HG02642 (cell line): ENCODE measurements around the gene TAOK3.
"Not testable (repeated sequence)": the region's sequence is repeated elsewhere in the genome, so short reads cannot be mapped to it uniquely, and the experiment has no call there.

Source experiments
- ATAC-seq: cut with Tn5 transposase; IDR thresholded peaks from one replicate; pipeline ENCODE4 v1.9.1; 2021; ENCODE audit warnings: mild to moderate bottlenecking; ENCODE audit not compliant: unreplicated experiment, poor library complexity

Gene TAOK3

DNA sequence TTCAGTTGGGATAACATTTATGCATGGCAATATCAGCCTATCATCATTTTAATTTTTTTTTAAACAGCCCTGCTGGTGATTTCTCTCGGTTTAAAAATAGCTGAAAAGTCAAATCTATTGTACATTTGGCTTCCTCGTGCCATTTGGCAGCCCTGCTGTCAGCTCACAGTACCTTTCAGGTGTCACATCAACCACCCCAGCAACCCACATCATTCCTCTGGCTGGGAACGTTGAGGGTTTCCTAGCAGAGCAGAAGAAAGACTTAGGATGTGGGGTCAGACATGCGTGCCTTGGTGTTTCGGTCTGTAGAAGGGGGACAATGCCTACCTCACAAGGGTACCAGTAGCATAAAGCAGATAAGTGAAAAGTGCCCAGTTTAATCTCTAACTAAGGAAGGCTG is 221.0 kb downstream of the TAOK3 start:
- ATAC-seq: no peak

DNA sequence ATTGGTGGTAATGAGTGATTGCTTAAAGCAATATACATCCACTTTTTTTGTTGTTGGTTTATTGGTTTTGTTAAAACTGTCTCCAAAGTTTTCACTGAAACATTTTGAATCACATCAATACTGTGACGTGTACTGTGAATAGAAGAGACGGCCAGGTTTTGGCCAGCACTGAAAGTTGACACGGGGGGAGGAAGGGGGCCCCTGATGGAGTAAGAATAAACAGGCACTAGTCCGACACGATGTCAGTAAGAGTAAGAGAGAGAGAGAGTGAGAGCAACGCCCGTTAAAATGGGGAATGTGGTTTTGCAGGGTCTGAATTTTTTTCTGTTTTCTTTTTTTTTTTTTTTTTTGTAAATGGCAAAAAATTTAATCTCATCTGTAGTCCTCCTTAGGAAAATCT is 222.1 kb downstream of the TAOK3 start:
- no peak for ATAC-seq

DNA sequence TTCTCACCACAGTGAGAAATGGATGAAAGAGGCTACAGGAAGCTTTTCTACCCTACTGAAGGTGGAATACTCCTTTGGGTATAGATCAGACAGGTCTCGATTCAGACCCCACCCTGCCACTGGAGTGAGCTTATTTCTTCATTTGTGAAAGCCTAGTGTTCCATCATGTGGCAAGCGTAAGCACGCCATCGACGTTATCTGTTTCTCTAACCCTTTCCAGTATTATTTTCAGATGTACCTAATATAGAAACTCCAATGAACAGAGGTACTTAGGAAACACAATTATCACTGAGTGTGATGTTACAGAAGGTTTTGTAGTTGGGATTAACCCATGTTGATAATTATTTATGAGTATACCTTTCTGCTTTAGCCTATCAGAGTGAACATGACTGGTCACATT is 224.4 kb downstream of the TAOK3 start:
- ATAC-seq: no peak

DNA sequence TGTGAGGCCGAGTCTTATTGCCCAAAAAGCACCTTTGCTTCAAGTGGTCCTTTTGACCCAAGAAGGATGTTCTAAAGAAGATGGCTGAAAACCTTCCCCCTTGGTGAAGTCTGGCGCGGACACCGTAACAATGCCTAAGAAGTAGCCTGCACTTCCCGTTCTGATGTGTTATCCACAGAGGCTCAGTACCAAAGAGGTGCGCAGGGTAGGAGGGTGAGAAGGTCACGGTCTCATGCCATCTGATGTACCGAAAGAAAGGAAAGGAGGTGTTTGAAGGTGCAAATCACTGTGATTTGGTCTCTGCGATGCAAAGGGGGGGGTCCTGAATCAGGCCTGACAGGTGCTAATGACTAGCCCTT is 226.9 kb downstream of the TAOK3 start:
- ATAC-seq: no peak

DNA sequence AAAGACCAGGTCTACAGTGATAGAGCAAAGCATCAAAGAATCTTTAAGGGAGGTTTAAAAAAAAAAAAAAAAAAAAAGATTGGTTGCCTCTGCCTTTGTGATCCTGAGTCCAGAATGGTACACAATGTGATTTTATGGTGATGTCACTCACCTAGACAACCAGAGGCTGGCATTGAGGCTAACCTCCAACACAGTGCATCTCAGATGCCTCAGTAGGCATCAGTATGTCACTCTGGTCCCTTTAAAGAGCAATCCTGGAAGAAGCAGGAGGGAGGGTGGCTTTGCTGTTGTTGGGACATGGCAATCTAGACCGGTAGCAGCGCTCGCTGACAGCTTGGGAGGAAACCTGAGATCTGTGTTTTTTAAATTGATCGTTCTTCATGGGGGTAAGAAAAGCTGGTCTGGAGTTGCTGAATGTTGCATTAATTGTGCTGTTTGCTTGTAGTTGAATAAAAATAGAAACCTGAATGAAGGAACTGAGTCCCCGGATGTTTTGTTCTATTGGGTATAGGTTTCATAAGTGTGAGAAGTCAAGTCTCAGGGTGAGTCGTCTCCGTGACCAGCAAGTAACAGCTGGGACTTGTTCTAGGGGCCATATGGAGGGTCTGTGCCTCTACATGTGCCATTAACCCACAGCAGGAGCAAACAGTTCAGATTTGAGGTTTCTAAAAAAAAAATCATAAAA is 227.5 kb downstream of the TAOK3 start:
- peak; percentile 55 for ATAC-seq

DNA sequence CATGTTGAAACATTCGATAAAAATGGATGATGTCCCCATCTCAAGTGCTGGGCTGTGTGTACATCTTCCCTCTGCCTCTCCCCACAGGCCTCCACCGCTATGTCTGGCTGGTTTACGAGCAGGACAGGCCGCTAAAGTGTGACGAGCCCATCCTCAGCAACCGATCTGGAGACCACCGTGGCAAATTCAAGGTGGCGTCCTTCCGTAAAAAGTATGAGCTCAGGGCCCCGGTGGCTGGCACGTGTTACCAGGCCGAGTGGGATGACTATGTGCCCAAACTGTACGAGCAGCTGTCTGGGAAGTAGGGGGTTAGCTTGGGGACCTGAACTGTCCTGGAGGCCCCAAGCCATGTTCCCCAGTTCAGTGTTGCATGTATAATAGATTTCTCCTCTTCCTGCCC is 228.2 kb downstream of the TAOK3 start:
- no peak for ATAC-seq

DNA sequence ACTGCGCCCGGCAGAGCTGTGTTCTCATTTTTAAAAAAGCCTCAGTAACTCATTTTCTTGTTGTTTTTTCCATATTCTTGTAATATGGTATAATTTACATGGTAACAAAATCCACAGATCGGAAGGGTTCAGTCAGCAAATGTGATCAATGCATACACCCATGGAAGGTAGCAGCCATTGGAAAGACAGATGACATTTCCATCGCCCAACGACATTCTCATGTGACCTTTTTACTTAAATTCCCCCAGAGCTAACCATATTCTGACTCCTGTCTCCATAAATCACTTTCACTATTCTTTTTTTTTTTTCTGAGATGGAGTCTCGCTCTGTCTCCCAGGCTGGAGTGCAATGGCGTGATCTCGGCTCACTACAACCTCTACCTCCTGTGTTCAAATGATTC is 231.9 kb downstream of the TAOK3 start:
- no peak for ATAC-seq

DNA sequence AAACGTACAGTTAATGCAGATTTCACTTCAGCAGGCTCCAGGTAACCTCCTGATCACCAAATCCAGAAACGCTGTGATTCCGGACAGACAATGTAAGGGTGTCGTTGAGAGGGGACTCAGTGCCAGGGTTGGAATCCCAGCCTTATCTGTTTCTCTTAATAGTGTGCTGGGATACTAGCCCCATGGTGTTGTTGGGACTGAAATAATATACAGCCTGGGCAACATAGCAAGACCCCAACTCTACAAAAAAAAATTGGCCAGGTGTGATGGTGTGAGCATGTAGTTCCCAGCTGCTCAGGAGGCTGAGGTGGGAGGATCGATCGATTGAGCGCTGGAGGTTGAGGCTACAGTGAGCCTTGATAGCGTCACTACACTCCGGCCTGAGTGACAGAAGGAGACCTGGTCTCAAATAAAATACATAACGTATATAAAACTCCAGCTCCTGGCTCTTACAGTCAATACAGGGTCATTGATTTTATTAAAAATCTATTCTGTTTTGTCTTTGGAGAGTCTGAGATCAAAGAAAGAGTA is 235.5 kb downstream of the TAOK3 start:
- no peak for ATAC-seq

DNA sequence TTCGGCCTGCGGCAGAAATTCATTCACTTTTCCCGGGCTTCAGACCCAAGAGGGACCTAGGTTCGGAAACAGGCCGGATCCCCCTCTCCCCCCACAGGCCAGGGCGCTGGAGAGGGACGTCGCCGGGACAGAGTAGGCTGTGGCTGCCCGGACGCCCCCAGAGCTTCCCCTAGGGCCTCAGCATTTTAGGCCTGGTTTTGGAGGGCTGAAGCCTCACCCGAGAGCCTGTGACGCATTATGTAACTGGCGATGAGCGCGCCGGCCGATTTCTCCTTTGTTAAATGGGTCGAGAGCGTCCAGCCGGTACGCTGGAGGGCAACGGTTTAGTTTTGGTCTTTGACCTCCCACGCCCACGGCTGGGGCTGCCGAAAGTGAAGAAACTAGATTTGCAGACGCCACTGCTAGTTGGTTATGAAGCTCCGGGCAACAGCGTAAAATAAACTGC is 236.1 kb downstream of the TAOK3 start:
- ATAC-seq: peak; percentile 33

DNA sequence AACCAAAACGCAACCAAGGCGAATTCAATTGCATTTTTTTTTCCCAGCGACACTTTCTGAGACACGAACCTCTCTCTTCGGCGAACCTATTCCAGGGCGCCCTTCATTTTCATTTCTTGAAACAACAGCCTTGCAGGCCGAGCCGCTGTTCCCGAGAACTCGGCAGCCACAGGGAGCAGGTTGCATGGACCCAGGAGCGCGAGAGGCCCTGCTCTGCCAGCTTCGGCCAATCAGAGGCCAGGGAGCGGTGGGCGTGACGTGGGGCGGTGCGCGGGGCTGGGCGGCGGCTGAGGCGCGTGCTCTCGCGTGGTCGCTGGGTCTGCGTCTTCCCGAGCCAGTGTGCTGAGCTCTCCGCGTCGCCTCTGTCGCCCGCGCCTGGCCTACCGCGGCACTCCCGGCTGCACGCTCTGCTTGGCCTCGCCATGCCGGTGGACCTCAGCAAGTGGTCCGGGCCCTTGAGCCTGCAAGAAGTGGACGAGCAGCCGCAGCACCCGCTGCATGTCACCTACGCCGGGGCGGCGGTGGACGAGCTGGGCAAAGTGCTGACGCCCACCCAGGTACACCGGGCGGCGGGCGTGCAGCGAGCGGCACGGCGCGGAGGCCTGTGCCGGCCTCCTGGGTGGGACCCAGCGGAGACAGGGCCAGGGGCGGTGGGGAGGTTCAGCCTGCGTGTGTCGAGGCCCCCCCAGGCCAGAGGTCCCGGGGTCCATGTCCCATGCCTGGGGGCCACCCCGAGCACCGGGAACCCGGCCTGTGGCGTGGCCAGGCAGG is 236.7 kb downstream of the TAOK3 start, which contains the start of gene PEBP1:
TSS of gene PEBP1 (plus strand) at position 337 of the 771 bp plus-strand sequence. CDS start at position 423, 86 bp downstream.
- peak; percentile 97 for ATAC-seq

DNA sequence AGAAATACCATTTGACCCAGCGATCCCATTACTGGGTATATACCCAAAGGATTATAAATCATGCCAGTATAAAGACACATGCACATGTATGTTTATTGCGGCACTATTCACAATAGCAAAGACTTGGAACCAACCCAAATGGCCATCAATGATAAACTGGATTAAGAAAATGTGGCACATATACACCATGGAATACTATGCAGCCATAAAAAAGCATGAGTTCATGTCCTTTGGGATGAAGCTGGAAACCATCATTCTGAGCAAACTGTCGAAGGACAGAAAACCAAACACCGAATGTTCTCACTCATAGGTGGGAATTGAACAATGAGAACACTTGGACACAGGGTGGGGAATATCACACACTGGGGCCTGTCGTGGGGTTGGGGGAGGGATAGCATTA is 243.3 kb downstream of the TAOK3 start:
- ATAC-seq: not testable (repeated sequence)

DNA sequence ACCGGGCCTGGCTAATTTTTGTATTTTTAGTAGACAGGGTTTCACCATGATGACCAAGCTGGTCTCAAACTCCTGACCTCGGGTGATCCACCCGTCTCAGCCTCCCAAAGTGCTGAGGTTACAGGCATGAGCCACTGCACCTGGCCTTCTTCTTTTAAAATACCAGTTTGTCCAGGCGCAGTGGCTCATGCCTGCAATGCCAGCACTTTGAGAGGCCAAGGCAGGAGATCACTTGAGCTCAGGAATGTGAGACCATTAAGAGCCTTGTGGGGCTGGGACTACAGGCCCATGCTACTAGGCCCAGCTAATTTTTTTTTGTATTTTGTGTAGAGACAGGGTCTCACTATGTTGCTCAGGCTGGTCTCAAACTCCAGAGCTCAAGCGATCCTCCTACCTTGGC is 244.8 kb downstream of the TAOK3 start:
- no peak for ATAC-seq

DNA sequence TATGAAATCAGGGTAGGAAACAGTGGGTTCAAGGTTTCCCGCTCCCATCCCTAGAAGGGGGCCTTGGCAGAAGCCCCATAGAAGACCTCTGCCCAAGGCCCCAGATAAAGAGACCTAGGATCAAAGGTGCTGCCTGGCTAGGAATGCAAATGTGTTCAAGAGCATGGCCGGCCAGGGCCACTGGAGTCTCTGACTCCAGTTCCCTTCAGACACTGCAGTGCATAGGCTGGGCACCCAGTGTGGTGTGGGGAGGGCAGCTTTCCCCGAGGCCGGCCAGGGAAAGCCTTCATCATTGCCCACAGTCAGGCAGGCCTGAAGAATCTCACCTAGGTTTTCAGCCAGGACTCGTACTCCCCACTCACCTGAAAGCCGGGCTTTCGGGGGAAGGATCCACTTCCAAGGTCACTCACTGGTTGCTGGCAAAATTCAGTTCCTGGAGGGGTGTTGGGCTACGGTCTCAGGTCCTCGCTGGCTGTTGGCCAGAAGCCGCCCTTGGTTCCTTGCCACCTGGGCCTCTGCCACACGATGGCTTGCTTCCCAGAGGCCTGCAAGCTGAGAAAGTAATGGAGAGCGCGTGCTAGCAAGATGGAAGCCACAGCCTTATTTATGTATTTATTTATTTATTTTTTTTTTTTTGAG is 246.5 kb downstream of the TAOK3 start:
- ATAC-seq: no peak

DNA sequence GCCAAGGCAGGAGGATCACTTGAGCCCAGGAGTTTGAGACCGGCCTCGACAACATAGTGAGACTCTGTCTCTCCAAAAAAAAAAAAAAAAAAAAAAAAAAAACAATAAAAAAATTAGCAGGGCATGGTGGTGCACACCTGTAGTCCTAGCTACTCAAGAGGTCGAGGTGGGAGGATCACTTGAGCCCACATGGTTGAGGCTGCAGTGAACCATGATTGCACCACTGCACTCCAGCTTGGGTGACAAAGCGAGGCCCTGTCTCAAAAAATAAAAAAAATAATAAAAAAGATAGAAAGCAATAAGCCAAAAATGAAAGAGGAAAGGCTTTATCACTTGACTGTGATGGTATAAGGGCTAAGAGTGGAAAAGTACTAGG is 247.0 kb downstream of the TAOK3 start:
- ATAC-seq: no peak

DNA sequence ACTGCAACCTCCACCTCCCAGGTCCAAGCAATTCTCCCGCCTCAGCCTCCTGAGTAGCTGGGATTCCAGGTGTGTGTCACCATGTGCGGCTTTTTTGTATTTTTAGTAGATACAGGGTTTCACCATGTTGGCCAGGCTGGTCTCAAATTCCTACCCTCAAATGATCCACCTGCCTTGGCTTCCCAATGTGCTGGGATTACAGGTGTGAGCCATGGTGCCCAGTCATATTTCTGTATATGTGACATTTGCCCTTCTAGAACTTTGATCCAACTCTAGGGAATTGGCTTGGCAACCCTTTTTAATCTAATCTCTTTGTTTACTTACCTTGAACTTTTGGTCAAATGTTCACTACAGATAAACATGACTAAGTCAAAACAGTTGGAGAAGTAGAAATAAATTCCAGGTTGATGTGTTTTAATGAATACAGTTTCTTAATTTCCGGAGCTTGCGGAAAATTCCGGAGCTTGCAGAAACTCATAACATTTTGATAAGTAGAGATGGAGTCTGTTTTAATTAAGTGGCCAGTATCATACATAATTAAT is 248.3 kb downstream of the TAOK3 start:
- no peak for ATAC-seq

DNA sequence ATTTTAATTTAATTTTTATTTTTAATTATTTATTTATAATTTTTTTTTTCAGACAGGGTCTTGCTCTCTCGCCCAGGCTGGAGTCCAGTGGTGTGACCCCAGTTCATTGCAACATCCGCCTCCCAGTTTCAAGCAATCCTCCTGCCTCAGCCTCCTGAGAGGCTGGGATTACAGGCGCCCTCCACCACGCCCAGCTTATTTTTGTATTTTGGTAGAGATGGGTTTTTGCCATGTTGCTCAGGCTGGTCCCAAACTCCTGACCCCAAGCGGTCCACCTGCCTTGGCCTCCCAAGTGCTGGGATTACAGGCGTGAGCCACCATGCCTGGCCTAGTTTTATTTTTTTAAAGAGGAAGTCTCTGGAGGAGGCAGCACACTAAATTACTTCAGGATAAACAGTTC is 250.4 kb downstream of the TAOK3 start:
- no peak for ATAC-seq

DNA sequence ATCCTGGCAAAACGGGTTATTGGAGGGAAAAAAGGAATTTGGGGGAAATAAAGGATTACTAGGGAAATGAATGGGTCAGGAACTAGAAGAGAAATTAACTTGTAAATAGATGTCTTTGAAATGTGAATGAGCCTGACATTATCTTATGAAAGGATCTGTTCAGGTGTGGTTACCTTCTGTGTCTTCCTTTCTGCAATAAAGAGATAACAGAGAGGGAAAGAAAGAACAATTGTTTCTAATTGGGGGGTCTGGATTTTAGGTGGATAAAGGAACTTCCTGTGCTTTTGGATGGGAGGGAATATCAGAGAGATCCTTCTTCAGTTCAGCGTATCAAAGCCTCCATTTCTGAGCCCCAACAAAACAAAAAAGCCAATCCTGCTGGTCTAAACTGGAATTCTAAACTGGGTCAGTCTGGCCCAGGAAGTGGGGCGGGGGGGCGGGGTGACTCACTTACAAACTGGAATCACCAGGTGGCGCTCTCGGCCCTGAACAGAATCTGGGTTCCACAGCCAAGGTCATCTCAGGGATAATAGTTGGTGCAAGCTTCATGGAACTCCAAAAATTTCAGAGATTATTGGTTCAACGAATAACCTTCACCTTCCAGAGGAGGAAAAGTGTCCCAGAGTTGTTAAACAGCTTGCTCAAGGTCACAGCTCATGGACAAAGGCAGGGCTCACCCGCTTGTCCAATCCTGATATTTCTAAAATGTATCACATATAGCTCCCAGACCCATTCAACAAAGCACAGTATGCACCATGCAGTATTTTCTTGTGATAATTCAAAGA is 251.9 kb downstream of the TAOK3 start:
- ATAC-seq: no peak

DNA sequence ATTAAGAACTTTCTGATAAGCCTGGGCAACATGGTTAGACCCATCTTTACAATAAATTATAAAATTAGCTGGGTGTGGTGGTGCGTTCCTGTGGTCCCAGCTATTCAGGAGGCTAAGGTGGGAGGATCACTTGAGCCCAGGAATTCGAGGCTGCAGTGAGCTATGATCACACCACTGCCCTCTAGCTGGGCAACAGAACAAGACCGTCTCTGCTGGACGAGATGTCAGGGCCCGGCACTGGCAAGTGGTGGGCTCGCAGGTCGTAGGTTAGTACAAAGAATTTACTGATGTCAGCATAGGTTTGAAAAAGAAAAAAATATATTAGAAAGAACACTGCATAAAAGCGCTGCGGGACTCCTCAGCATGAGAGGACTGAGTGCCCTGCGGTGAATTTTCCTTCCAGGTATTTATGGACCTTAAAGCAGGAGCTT is 253.2 kb downstream of the TAOK3 start:
- no peak for ATAC-seq

DNA sequence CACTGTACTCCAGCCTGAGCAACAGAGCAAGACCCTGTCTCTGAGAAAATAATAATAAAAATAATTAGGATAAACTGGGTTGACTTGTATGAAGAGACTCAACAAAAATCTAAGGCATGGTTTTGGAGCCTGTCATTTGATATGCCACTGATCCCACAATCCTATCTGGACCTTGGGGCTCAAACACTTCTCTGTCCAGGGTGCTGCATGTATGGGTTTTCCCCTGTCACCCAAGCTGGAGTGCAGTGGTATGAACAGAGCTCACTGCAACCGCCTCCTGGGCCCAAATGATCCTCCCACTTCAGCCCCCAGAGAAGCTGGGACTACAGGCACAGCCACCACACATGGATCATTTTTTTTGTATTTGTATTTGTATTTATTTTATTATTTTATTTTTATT is 263.6 kb downstream of the TAOK3 start:
- ATAC-seq: no peak

DNA sequence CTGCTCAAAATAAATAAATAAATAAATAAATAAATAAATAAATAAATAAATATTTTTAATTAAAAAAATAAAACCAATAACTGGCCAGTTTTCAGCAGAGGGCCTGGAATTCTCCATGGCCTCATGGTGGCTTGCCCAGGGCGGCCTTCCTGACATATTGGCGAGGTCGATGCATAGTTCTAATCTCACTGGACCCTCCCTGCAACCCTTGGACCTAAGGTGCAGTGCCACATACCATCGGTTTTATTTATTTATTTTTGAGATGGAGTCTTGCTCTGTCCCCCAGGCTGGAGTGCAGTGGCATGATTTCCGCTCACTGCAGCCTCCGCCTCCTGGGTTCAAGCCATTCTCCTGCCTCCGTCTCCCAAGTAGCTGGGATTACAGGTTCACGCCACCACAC is 265.0 kb downstream of the TAOK3 start:
- ATAC-seq: no peak
